Kasumi-1 (cell line): ENCODE measurements around the gene PSTPIP2.
"Not testable (repeated sequence)": the region's sequence is repeated elsewhere in the genome, so short reads cannot be mapped to it uniquely, and the experiment has no call there.

ENCODE experiments used
- DNase-seq, 2 experiments: peaks; one replicate each; lab custom pipeline; 2025; lab: John Stamatoyannopoulos, UW

PSTPIP2 gene

DNA sequence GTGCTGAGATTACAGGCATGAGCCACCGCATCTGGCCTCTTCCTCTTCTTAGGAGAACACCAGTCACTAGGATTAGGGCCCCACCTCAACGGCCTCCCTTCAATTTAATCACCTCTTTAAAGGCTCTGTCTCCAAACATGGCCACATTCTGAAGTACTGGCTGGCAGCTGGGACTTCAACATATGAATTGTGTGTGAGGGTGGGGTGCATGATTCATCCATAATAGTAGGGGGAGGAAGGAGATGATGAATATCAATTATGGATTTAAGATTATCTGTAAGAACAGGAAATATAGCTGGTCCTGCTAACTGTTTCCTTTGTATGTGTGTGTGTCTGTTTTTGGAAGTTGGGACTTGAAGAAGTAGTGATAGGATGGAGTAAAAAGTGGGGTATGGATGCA lies 90.2 kb downstream of the PSTPIP2 start:
- DNase-seq = no peak

DNA sequence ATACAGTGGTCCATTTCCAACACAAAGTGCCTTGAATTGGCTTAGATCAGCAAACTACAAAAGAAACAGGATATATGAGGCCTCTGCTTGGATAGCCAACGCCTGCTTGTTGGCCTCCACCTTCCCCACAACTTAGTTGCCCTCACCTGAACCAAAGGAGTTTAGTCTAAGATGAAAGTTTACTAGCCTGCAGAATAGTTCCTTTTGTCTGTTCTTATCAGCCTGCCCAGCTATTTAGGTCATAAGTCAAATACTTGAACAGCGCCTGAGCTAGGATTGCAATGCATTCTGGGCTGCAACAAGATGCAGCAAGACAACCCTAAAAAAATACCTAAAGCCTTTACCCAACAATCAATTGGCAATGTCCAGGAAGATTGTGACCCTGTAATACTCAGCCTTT lies 91.8 kb downstream of the PSTPIP2 start:
- no peak for DNase-seq

DNA sequence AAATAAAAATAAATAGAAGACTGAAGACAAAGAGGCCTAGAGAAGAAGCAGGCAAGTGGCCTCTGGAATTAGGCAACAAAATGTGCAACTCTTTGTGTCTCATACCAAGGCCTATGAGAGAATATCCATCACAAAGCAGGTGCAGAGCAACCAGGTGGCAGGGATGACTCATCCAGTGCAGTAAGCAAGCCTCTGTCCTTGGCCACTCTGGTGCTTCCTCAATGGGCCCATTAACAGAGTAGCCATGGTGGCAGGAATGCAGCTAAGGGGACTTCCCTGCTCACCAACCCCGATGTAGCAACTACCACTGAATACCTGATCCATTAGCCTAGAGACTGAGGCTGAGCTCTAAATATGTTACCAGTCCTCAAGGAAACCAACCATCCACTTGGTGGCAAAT lies 94.0 kb downstream of the PSTPIP2 start:
- DNase-seq = no peak

DNA sequence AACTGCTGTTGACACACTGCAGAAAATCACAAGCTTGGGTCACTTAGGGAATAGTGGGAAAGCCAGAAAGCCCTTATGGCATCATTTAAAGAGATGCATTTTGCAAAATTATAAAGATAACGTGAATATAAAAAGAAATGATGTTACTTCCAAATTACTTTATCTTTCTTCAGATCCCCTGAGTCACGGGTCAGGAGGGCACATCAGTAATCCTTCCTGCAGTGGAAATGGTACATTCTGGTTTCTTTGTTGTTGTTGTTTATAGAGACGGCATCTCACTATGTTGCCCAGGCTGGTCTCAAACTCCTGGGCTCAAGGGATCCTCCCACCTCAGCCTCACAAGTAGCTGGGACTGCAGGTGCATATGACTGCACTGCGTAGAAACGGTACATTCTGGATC lies 95.1 kb downstream of the PSTPIP2 start:
- no peak for DNase-seq

DNA sequence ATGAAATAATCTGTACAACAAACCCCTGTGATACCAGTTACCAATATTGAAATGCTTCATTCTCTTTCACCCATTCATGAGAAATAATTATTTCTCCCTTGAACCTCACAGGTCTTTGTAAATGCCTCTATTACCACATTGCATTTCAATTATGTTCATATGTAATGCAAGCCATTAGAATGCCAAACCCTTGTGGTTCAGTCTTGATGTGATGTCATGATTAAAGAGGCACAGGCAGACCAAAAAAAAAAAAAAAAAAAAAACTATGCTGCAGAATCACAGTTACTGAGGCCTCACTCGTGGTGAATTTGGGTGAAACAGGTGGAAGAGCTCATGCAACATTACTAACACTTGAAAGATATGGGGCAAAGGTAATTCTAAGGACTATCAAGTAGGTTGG lies 95.5 kb downstream of the PSTPIP2 start:
- DNase-seq = no peak

DNA sequence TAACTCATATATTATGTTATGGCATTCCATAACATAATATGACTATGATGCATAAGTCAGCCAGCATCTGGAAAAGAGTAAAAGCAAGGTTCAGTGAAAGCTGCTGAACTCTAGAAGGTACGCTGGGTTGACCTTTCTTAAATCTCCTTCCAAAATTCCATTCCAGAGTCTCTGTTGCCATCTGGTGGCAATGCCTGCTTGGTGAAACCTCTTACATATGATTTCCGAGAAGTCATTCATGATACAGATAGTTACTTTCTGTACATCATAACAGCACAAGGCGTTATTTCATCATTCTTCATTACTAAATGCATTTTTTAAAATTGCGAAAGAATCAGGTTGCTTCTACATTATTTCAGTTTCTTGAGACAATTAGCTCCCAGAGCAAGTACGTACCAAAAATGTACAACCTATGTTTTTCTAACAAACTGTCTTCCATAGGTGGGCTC lies 97.9 kb downstream of the PSTPIP2 start:
- peak; percentile 82 to 89 for DNase-seq

DNA sequence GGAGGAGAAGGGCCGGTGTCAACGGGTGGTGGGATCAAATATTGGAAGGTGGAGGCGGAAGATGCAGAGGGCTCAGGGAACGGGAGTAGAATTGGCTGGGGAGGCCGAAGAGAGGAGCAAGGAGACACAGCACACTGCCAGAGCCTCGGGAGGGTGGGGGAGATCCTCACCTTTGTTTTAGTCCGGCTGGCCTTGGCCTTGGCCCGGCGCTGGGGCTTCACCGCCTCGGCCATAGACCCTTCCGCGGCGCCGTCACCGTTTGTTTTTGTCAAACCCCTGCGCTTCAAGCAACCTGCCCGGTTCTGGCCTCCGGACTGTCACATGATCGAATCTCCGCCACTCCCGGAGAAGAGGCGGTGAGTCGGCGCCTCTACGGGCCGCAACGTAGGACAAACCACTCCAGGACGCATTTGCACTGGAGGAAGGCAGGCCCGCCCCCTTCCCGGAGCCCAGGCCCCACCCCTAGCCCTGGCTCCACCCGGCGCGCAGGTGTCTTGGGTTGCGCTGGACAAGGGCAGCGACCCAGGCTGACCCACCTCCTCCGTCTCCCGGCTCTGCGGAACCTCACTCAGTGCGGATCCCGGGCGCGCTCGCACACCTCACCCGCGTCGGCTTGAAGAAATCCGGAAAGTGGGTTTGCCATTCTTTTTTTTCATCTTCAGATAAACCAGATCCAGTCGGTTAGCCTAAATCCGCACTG lies 104.9 kb downstream of the PSTPIP2 start, which contains the start of gene EPG5:
Gene EPG5, minus strand, starts transcription at position 323 of the 700 bp plus-strand sequence. Its CDS starts 90 bp downstream, at position 233.
- peak; percentile 93 to 95 for DNase-seq

DNA sequence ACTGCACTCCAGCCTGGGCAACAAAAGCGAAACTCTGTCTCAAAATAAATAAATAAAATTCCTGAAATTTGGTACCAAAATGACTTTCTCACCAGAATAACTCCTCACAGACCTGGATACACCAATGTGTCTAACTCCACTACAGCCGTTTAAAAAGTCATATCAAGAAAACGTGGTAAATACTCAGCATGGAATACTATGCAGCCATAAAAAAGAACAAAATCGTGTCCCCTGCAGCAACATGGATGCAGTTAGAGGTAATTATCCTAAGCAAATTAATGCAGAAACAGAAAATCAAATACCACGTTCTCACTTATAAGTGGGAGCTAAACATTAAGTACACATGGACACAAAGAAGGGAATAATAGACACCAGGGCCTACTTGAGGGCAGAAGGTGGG lies 107.1 kb downstream of the PSTPIP2 start:
- not testable (repeated sequence) for DNase-seq

DNA sequence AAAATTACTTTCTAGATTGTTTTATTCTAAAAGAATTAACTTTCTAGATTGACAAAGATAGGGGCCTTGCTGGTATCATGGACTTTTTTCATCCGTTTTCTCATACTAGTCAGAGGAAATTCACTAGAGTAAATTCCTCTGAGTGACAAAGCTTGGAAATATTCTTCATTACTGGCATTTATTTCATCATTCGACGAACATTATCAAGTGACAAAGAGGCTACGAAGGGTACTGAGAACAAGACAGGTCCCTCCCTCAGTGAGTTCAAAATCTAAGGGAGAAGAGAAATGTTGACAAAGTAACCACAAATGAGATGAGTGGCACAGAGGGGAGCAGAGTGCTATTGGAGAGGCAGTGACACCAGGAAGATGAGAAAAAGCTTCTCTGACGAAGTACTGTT lies 109.2 kb downstream of the PSTPIP2 start:
- DNase-seq = no peak

DNA sequence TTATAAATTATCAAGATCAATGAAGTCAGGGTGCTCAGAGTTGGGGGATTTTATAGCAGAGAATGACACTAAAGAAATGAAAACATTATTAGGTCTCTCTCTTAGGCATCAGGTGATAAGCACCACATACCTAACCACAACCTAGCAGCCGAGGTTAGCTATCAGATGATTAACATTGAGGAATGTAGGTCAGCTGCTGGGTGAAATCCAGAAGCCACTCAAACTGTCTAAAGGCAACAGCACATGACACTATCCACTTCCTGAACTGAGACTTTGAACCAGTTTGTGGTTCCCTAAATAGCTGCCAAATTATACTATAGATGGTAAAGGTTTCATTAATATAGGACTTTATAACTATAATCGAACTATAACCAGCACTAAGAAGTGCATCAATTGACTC lies 109.6 kb downstream of the PSTPIP2 start:
- peak; percentile 58 to 82 for DNase-seq

DNA sequence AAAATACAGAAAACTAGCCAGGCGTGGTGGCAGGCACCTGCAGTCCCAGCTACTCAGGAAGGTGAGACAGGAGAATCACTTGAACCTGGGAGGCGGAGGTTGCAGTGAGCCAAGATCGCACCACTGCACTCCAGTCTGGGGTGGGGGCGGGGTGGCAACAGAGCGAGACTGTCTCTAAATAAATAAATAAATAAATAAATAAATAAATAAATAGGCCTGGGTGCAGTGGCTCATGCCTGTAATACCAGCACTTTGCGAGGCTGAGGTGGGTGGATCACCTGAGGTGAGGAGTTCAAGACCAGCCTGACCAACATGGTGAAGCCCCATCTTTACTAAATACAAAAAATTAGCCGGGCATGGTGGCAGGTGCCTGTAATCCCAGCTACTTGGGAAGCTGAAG lies 112.6 kb downstream of the PSTPIP2 start:
- not testable (repeated sequence) for DNase-seq

DNA sequence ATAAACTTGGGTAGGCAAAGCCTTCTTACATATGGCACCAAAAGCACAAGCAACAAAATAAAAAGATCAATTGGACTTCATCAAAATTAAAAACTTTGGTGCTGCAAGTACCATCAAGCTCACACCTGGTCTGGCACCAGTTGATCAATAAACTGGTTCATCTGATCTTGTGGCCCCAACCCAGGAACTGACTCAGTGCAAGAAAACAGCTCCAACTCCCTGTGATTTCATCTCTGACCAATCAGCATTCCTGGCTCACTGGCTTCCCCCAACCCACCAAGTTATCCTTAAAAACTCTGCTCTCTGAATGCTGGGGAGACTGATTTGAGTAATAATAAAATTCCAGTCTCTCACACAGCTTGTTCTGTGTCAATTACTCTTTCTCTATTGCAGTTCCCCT lies 113.3 kb downstream of the PSTPIP2 start:
- no peak for DNase-seq

DNA sequence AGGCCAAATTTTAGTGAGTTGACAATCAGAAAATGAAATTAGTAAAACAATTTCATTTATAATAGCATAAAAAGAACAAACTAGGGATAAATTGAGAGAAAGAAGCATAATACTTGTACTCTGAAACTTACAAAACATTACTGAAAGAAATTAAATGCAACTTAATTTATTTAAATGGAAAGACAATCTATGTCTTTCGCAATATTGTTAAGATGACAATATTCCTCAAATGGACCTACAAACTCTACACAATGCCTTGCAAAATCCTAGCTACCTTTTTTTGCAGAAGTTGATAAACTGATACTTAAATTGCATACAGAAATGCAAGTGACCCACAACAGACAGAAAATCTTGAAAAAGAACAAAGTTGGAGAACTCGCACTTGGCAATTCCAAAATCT lies 114.0 kb downstream of the PSTPIP2 start:
- DNase-seq = no peak

DNA sequence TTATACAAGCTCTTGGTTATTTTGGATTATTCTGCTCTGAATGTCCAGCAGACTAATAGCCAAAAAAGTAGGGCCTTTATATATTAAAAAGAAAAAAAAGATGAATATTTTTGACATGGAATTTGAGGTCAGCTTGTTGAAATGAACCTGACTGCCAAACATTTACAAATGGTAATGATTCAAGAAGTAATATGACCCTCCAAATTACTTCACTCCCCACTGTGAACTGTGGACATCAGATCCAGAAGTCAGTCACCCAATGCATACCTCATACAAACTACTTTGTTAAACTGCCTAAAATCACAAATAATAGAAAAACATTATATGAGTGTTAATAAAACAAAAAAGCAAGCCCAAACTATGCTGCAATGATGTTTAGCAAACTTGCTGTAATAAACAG lies 115.0 kb downstream of the PSTPIP2 start:
- no peak for DNase-seq

DNA sequence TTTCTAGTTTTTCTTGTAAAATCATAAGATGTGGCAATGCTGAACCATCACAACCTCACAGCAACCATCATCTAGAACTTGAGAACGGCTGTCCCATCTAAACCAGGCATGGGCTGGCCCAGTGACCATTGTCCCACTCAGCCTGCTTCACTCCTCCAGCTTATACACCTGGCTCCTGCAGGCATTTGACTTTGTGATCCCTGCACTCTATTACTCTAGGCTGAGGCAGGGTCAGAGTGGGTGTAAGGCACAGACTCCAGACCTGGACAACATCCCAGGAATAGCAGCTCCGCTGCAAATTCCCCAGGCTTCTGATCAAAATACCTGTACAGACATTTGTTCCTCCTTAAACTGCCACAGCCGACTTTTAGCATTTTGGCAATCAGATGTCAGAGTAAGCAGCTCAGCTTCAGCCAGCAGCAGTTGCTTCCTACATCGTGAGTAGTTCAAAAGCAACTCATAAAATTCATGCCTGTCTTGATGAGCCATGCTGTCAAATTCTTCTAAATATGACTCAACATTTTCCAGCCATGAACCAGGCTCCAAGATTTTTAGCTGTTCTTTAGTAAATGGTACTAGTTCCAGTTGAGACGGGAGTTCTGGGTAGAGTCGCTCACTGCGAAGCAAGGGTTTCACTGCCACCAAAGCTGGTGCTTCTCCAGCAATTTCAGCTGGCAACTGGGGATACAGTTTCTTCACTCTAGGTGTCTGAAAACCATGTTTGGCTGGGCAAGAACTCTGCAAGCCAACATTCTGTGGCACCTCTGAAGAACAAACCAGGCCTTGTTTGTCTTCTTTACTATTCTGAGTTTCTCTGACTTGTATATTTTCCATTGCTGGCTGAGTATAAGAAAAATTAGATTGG lies 117.8 kb downstream of the PSTPIP2 start:
- DNase-seq = no peak

DNA sequence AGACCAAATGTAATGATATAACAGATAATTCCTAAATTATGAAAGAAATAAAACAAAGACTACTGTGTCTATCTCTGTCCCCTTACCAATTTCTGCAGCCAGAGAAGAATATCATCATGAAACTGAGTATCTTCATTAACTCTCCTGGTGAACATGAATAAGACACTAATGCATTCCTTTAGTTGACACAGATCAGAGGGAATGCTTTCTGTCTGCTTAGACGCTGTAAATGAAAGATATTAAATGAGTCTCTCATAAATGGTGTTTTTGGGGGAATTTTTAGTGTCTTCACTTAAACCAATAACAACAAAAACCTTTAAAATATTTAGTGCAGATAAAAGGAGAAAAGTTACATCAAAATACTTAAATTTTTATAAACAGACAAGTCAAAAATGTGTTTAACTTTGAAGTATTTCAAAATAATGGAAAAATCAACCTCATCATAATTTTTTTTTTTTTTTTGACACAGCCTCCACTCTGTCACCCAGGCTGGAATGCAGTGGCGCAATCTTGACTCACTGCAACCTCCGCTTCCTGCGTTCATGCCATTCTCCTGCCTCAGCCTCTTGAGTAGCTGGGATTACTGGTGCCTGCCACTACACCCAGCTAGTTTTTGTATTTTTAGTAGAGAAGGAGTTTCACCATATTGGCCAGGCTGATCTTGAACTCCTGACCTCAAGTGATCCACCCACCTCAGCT lies 120.9 kb downstream of the PSTPIP2 start:
- DNase-seq = no peak

DNA sequence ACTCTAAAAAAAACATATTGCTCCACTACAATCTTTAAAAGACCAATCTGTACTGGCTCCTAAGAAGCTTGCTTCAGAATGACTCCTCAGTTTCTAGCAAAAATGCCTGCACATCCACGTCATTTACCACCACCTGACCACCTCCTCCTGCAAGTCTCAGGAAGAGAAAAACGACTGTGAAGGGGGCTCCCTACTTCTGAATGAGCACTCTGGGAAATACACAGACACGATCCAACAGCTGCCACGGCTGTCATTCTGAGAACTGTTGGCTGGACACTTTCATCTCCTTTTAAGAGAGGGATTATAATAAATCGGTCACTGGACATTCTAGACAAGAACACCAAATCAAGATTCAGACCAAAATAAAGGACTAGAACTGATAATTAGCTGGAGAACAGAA lies 126.4 kb downstream of the PSTPIP2 start:
- DNase-seq = no peak

DNA sequence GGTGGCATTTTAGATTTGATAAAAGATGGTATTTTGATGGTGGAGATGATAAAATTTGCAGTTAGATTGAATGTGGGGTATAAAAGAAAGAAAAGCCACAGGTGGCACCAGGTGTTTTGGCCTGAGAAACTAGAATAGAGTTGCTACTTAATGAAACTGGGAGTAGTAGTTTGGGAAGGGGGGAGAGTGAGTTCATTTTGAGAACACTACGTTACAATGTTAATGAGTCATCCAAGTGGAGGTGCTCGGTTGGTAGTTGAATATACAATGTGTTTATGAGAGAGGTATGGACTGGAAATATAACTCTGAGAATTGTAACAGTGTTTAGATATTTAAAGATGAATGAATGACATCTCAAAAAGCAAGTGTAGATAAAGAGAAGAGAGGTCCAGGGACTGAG lies 131.3 kb downstream of the PSTPIP2 start:
- DNase-seq = no peak

DNA sequence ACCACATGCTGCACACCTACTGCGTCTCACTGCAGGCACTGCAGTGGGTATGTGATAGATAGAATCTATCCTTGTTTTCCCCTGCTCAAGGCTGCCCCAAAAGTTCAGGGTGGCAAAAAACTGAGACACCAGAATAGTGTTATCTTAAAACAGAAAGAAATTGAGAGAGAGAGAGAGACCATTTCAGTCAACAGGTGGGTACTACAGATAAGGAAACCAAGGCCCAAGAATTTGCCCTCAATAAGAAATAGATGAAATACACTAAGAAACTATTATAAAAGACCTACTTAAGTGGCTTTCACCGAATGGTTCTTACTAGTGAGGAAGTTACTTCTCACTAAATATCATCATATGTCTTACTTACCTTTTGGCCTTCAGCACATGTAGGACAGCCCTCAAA lies 132.8 kb downstream of the PSTPIP2 start:
- no peak for DNase-seq

DNA sequence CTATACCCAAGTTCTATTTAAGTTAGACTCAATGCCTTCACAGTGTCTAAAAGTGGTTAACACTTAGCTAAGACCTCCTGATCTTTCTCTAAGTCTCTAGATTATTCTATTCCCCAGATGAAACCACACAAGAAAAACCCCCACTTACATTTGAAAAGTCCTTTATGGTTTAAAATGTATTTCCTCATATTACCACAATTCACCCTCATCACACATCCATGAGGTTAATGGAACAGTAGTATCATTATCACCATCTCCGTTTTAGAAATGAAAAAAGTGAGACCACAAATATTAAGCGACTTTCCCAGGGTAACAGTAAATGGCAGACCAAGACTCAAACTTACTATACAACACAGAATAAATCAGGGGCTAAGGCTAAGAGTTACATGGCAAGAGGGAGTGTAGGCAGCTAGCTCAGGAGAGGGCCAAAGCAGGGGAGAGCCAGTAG lies 133.5 kb downstream of the PSTPIP2 start:
- no peak for DNase-seq

DNA sequence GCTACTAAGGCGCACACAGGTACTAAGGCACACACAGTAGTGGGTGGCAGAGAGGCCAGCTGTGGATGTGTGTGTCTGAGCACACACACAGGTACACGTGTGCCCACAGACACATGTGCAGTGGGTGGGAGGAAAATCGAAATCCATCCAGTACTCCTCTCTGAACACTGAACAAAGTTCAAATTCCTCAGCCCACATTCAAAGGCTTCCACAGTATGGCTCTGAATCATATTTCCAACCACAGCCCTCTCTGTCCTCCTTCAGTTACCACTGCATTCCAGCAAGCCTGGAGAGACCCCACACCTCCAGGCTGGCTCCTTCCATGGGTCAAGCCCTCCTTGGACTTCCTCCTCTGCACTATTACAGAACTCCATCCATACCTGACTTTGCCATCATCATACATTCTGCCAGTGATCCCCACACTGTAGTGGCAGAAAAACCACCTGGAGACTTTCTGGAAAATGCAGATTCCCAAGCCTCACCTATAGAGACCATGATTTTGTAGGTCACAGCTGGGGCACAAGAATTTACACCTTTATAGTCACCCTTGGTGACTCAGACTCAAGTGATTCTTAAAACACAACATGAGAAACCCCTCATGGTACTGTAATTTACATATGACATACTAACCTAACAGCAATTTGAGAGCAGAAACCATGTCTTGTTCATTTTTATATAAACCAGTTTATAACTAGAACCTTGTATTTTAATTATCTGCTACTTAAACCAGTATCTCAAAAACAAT lies 136.3 kb downstream of the PSTPIP2 start:
- DNase-seq = no peak
